HG02759 (cell line): ENCODE data around the gene SSTR1.

ENCODE experiments used
- ATAC-seq: cut with Tn5 transposase; IDR thresholded peaks from one replicate; pipeline ENCODE4 v1.9.1; 2021; ENCODE audit warnings: mild to moderate bottlenecking, moderate library complexity; ENCODE audit not compliant: unreplicated experiment

Gene SSTR1

DNA sequence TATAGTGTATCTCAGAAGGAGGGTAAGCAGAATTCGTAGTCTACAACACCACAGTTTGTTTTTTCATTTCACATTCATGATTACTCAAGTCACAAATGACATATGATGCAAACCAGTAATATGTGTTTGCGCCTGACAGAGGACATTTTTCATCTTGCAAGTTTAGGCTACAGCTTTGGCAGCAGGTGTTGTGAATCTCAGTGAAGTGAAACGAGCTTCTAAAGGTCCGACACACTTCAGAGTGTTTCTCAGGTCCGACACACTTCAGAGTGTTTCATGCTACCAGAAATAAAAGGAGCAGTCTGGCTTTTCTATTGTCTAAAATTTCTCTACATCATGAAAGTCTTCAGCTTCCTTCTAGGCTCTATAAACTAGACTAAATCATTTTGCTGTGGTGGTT is 25.5 kb downstream of the SSTR1 start:
- no peak for ATAC-seq

DNA sequence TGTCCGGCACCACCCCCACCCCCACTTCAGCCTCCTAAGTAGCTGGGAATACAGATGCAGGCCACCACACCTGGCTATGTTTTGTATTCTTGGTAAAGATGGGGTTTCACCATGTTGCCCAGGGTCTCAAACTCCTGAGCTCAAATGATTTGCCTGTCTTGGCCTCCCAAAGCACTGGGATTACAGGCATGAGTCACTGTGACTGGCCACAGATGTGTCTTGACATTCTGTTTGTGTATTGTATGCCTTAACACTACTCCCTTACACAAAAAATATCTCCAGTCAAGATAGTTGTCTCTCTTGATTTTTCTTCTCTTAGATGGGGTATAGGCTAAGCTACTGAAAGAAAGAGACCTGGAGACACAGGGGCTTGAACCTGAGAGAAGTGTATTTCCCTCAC is 30.6 kb downstream of the SSTR1 start:
- ATAC-seq: no peak

DNA sequence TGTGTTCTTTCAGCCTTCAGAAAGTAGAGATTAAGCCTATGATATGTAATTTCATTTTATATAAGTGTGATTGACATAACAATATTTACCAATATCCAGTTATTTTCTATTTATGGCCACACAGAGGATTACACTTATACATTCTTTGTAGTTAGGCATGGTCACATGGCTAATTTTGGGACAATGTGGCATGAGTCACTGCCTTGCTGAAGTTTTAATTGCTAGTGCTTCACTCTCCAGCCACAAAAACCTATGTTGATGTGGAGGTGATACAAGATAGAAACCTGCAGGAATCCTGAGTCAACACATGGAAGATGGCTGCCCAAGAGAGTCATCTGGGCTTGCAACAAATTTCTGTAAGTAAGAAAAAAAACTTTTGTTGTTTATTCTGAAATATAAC is 31.2 kb downstream of the SSTR1 start:
- ATAC-seq: no peak

DNA sequence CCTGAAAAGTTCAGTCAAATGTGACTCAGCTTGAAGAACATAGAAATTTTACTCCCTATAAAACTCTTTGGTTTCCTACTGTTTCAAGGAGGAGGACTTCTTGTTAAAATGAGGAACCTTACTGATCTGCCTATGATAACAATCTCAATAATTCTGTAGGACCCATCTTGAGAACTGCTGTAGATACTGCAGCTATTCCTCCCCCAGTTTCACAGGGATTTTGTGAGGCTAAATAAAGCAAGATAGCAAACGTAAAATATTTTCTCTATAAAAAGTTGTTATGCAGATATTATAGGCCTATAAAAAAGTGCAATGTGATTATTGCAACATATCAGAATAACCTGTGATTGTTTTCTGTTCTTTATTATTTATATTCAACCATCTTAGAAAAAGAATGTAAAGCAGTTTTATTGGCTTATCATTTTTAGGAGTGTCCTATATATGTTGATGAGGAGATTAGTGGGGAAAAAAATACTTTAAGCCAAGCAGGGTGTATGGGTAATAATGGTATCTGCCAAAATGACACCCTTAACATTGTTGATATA is 36.1 kb downstream of the SSTR1 start:
- no peak for ATAC-seq

DNA sequence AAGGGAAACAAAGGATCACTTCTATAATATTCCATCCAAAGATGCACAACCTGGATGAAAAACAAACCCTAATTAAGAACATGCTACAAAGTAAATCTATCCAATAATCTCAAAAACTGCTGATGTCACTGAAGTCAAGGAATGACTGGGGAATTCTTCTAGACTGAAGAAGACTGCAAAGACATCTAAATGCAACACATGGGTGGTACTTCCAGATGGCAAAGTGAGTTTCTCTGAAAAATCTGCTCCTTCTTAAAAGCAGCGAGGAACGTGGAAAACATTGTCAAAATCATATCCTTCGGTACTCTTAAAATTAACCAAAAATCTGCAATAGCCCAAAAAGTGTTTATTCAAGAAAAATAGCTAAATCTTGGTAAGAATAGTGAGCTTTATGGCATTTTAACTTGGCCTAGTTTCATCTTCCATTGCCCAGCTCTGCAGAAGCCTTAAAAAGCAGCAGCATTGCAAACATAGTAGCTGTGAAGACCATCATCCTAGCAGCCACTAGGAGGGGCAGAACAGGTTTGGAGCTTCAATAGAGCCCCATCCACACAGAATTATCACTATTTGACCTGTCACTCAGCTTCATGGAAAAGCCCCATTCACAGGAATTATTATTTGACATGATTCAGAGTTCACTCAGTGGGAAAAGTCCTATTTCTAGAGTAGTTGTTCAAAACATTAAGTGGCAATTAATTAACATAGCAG is 40.8 kb downstream of the SSTR1 start:
- ATAC-seq: no peak

DNA sequence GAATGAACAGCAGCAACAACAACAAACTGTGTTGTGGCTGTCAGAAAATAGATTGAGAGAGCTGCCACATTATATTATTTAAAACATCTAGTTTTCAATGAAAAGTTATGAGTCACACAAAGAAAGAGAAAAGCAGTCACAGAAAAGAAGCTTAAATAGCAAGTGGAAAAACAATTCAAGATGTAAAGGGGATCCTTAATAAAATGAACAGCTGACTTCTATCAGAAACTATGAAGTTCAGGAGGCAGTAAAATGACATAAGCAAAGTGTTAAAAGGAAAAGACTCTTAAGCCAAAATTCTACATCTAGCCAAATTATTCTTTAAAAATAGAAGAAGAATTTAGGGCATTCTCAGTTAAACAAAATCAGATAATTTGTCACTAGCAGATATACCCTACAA is 42.6 kb downstream of the SSTR1 start:
- no peak for ATAC-seq

DNA sequence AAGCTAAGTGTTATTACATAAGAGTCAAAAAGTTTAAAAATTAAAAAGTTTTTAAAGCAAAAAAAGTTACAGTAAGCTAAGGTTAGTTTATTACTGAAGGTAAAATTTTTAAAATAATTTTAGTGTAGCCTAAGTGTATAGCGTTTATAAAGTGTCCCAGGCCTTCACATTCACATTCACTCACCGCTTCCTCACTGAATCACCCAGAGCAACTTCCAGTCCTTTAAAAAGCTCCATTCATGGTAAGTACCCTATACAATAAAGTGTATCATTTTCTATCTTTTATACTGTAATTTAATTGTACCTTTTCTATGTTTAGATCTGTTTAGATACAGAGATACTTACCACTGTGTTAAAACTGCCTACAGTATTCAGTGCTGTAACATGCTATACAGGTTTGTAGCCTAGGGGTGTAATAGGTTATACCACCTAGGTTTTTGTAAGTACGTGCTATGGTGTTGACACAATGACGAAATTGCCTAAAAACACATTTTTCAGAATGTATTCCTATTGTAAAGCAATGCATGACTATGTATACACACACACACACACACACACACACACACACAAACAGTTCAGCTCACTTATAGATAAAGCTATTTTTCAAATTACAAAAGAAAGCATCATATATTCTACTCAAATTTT is 44.5 kb downstream of the SSTR1 start:
- ATAC-seq: no peak

DNA sequence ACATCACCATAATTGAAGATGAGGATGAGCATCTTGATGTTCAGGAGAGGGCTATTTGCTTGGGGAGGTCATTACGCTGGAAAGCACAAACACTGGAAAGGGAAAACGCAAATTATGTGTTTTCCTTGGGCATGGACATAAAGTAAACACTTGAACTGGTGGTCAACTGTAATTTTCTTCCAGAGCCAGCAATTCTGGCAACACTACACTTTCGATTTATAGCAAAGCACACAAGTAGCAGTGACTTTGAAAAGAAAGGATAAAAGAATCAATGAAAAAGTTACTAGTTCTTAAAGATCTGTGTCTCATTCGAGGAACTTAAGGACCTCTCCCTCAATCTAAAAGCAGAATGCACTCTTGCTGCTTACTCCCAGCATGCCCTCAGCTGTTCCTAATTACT is 46.0 kb downstream of the SSTR1 start:
- ATAC-seq: no peak

DNA sequence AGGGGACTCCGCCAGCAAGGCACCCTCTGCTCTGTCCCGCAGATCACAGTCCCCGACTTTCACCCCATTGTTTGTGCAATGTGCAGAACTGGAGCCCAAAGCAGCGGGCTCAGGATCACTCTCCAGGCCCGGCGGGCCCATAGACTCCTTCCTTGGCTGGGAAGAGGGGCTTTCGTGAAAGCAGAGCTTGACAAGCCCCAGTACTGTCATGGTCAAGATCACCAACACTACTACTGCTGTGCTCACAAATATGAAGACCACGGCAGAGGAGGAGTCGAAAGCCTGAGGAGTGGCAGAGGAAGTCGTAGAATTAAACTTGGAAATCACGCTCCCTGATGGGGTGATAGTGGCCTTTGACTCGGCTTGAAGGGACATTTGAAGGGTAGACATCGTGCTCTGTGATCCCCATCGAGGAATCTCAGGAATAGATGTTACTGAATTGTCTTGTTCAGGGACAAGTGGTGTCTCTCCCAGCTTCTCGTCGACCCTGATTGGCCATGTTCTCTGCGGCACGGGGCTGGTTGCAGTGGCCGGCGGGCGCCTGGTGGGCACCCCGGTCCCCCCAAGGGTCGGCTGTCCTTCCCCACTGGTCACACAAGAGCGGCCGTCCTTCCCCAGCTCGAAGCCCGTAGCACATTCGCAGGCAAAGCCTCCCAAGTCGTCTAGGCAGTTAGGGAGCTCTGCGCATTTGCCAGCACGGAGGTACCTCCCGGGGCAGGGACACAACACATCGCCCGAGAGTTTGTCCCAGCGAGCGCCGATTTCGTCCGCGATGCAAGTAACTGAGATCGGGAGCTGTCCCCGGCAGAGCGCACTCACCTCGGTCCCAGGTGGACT is 47.1 kb downstream of the SSTR1 start:
- no peak for ATAC-seq

DNA sequence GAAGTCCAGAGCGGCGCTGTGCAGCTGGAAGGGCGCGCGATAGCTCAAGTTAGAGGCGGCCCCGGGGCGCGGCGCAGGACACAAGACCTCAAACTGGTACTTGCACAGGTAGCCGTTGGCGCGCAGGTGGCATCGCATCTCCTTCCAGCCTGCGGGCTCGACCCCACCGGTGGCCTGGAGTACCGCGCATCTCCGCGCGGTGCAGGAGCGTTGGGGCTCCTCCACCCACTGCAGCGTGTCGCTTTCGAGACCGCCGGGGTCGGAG is 47.6 kb downstream of the SSTR1 start:
- peak; percentile 22 for ATAC-seq

DNA sequence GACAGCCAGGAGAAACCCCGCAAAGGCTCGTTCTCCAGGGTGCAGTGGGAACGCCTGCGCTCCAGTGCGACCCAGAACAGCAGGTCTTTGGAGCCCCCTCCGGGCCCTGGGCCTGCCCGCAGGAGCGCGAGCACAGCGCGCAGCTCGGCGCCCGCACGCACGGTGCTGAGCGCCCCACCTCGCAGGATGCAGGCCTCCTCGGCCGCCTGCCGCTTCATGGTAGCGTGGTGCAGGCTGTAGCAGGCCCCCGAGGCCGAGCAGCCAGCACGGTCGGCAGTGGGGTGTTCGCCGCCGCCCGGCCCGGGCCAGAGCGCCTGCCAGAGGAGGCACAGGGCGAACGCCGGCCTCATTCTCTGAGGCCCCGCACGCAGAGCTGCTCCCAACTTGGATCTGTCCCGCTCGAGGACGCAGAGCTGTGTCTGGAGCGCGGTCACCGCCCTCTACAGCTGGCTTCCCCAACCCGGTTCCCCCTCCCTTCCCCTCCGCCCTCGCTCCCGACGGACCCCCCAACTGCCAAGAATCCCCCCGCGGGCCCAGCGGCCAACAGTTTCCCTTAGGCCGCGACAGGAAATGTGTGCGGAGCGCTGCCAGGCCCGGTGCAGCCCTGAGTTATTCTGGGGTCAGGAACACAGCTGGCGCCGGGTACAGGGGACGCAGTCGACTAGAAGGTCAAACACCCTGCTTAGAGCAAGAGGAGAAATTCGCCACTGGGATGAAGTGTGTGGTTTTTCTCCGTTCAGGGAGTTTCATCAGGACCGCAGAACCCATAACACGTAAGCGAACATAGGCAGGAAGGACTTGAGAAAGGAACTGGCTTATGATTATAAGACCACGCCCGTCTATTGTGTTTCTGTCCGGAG is 48.2 kb downstream of the SSTR1 start, which contains the start of gene CLEC14A:
Gene CLEC14A (minus strand): TSS at position 421 of the 860 bp plus-strand sequence. CDS start 71 bp downstream, at position 350.
- peak; percentile 60 for ATAC-seq

DNA sequence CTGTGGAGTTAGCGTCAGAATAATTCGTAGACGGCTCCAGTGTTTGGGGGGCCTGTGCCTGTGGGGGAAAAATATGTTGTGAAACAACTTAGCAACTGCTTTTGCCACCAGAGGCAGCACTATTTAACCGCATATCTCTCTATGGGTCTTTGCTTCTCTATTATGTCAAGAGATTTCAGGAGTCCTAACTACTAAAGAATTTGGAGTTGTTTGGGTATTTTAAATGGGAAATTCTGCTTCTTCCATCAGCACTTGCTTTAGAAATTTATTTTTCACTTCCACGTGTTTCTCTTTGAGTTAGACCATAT is 48.8 kb downstream of the SSTR1 start:
- ATAC-seq: peak; percentile 3

DNA sequence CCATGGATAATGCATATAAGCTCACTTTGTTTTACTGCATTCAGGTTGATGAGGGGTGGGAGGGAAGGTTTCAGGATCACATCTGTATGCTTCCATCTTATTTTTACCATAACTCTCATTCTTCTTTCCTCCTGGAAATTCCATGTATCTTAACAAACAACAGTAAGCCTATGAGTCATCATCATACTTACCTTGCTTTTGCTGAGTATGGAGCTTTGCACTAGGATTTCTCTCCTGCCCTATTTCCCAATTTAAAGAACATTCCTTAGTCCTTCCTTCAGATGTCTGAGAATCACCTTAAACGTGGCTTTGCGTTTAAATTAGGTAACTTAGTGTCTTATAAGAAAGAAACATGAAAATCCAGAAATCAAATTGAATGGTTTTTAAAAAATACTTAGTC is 49.8 kb downstream of the SSTR1 start:
- no peak for ATAC-seq

DNA sequence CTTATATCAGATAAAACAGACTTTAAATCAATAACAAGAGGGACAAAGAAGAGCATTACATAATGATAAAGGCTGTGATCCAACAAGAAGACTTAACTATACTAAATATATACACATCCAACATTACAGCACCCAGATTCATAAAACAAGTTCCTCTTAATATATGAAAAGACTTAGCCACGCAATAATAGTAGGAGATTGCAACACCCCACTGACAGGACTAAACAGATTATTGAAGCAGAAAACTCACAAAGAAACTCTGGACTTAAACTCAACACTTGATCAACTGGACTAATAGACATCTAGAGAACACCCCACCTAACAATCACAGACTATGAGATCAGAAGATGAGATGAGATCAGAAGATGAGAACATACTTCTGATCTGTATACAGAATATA is 53.9 kb downstream of the SSTR1 start:
- no peak for ATAC-seq
